CD4-positive, alpha-beta T cell treated with Interleukin-12 subunit alpha and Interleukin-12 subunit beta, for 1 hour (primary cell): Measurements from ENCODE around the gene SMARCAL1.

Experiments used
- DNase-seq: peaks from one replicate; pipeline ENCODE4 v3.0.0-alpha.2; 2020

Gene SMARCAL1

DNA sequence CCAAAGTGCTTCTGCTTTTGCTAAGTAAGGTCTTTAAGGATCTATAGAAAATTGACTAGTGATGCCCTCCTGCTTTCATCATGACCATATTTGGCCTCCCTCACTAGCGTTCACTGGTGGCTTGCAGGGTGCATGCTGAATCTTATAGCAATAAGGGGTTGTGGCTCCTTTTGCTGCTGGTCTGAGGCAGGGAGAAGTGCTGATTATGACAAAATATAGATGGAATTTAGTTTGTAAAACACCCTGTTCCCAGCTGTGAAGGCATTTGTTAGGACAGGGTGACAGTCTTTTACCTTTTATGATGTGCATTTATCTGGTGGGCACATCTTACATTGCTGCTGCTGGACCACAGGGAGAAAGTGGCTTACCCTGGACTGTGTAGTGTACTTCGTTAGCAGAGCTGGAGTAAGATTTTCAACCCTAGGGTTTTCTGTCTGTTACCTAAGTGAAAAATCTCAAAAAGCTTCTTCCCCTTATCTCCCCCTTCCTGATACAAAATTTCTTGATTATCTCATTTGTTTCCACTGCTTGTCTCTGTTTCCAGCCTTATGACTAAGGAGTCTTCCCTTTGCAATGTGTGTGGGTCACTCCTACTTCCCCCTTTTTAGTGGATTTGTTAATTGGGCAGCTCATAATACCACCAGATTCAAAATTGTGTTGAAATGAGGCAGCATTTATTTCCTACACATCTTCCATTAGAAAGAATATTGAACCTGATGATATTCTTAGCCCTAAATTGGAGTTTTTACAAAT is 65.2 kb downstream of the SMARCAL1 start:
- no peak for DNase-seq

DNA sequence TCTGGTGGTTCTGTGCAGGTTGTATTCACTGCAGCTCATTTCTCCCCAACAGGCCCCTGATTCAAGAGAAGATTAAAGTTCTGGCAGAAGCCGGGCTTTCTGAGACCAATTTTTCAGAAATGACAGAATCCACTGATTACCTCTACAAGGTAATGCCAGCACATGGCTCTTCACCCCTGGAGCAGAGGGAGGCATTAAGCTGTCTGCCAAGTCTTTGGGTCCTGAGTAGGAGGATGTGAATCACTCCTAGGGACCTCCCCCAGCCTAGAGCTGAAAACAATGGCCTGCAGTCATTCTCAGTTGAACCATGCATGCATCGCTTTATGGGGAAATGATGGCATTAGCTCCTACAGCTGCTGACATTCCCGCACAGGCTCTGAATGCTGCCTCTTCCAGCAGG is 65.9 kb downstream of the SMARCAL1 start:
- DNase-seq = no peak

DNA sequence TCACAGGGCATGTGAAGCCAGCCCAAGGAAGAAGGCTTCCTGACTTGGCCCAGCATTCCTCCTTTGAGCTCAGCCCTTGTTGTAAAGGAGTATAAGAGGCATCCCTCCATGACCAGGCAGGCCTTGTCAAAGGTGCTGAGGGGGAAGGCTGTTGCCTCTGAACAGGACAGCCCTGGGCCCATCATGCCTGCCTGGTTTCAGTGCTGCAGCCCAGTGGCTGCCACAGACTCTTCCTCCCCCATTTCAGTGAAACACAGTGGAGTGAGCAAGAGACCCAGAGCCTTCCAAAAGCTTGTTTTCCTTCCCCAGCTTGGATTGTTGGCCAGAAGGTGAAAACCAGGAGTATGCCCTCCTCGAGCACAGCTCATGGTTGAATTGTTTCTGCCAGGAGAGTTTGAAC is 66.5 kb downstream of the SMARCAL1 start:
- no peak for DNase-seq

DNA sequence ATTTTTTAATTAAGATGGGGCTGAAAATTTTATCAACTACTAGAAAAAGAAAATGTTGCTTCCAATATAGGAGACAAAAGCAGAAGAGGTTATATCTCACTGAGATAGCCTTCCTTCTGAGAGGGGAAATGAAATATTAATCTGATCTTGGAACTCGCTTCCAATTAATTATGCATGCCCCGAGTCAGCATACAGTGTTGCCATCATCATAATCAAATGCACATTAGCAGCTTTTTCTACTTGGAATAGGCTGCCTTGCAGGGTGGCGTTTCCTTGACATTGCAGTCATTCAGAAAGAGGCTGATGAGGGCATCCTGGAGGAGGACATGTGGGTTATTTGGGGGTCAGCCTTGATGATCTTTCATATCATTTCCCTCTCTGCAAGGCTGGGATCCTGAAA is 67.9 kb downstream of the SMARCAL1 start:
- DNase-seq = no peak

DNA sequence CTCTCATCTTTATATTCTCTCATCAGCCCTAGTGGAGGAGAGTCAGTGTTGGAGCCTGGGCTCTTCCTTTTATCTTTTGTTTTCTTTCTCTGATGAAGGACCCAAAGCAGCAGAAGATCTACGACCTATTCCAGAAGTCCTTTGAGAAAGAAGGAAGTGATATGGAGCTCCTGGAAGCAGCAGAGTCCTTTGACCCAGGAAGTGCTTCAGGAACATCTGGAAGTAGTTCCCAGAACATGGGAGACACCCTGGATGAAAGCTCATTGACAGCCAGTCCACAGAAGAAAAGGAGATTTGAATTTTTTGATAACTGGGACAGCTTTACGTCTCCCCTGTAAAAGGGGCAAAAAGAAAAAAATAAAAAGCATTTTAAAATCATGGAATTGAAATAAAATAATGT is 70.4 kb downstream of the SMARCAL1 start:
- DNase-seq = no peak

DNA sequence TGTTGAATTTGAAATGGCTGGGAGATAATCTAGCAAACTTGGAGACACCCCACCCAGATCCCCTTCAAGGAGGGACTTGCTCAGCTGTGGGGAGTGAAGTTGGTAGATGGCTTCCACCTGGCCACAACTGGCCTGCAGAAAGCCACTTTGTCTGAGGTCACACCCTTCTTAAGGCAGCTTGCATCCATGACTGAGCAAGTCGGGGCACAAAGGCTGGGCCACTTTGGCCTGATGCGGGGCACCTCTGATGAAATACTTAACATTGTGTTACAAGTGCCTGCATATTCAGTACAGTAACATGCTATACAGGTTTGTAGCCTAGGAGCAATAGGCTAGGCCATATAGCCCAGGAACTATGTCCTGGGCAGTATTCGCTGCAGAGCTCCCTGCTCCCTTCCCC is 73.0 kb downstream of the SMARCAL1 start:
- DNase-seq = no peak

DNA sequence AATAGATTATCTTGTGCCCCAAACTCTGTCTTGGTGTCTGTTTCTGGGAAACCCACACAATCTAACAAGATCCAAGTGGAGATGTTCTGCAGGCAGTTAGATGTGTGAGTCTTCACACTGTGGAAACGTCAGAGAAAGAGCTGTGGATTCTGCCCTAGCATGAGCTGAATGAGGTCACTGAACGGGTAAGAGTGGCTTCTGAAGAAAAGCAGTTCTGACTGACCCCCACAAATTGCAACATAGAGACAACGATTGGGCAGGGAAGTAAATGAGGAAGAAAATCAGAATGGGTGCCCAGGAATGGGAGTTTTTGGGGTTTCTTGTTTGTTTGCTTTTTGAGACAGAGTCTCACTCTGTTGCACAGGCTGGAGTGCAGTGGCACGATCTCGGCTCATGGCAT is 73.5 kb downstream of the SMARCAL1 start:
- no peak for DNase-seq

DNA sequence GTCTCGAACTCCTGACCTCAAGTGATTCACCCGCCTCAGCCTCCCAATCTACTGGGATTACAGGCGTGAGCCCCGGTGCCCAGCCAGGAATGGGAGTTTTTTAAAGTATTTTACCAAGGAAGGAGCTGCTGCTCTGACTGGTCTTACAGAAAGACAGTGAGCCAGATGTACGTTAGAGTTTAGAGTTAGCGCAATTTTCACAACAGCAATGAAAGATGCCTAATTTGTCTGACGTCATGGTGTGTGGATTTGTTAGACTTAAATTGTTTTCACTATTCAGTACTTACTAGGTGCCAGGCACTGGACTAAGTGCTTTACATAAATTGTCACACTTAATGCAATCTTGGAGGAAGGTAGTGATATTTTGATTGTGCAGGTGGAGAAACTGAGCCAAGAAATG is 74.0 kb downstream of the SMARCAL1 start:
- no peak for DNase-seq

DNA sequence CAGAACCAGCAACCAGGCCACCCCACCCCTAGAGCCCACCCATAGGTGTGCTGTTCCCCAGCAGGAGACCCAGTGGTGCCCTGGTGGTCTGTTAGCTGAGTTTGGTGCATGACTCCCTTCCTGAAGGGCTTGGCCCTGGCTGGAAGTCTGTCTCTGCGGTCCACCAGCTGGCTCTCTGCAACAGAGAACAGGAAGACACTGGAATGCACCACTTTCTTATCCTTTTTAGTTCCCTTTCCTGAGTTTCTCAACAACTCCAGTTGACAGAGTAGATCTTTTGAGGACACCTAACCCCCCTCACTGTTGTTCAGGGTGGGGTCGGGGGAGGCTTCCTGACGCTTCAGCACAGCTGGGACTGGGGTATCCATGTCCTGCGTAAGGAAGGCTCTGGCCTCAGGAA is 74.4 kb downstream of the SMARCAL1 start:
- DNase-seq = no peak

DNA sequence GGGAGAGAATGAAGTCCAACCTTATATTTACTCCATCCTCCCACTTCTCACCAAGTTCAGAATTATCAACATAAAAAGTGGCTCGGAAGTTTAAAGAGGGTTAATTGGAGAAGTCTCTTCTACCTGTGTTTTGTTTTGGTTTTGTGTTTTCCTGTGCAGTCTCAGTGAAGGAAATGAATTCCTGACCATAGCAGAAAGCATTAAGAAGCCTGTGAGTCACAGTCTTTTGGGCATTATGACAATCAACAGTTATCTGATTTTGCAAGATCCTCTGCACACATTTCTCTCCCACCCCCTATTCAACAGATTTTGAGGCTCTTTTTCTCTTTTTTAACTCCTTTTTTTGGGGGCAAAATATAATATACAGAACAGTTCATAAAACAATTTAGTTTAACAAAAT is 77.8 kb downstream of the SMARCAL1 start:
- DNase-seq = no peak

DNA sequence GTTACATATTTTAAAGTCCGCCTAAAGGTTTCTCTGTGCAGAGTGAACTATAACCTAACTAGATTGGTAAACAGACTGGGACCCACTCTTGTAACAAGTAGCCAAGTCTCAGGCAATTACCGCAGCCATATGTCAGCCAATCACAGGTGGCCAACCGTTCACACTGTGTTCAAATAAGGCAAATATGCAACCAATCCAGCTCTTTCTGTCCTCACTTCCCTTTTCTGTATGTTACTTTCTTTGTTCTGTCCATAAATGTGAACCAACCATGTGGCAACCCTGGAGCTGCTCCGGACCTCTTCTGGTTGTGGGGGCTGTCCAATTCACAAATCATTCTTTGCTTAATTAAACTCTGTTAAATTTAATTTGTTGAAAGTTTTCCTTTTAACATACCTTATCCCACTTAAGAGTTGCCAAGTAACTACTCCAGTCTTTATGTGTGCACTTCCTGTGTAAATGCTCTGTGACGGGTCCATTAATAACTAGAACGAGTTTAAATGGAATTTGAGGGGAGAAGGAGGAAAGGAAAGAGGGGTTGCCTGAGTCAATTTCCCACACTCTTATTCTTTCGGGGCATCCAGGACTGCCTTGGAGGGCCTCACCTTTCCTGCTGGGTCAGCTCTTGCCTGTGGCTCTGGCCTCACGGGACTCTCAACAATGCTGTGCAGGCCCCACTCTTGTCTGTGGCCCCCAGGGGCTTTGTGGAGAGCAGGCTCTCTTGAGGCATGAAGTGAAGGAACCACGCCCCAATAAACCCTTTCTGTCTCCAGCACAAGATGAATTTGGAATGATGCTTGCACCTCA is 79.7 kb downstream of the SMARCAL1 start:
- no peak for DNase-seq

DNA sequence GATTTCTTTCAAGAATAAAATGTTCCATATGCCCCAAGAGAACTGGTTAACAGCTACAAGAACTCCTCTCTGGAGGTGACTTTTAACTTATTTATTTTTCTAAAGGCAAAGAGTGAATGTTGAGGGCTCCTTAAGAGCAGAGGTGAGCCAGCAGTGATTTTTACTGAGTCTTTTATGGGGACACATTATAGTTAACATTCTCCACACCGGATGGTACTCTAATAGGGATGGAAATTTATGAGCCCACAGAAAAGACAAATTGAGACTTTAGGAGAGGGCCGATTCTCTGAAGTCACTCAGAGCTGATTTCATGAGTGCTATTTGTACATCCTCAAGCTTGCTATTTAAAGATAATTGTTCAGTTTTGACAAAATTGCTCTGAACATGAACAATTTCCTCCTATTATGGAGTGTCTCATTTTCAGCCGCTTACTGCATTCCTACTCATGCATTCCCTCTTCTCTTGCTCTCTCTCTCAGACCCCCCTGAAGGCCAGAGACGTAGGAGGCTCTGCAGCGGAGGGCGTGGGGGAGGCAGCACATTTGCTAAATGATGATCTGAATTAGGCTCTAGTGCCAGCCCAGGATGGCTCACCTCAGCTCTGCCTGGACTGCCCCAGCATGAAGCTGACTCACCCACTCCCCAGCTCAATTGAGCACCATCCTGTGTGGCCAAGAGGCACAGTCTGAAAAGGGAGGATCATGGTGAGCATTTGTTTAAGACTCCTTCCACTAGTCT is 80.5 kb downstream of the SMARCAL1 start:
- DNase-seq = no peak

DNA sequence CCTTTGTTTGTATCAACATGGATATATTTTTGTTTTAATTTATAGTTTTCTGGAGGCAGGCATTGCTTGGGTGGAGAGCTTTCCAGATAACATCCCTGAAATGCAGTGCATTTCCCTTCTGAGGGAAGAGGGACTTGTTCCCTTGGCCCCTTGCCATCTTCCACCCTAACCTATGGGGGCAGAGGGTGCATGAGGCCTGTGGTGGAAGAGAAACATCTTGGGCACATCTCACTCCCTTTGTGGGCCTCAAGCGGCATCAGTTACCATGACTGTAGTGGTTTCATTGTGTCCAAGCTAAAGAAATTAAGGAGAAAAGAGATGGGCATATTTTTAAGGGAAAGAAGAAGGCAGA is 81.0 kb downstream of the SMARCAL1 start:
- DNase-seq = no peak

DNA sequence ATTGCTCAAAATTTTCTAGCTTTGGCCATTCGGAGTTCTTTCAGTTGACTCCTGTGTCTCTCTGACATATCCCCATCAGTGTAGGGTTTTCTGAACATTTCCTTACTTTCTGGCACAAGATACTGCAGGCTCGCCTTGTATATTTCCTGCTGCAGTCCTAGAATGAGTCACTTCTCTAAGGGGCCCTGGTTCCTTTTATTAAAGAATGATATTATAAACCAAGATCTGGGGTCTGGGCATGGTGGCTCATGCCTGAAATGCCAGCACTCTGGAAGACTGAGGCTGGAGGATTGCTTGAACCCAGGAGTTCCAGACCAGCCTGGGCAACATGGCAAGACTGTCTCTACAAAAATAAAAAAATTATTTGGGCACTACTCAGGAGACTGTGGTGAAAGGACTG is 83.4 kb downstream of the SMARCAL1 start:
- no peak for DNase-seq

DNA sequence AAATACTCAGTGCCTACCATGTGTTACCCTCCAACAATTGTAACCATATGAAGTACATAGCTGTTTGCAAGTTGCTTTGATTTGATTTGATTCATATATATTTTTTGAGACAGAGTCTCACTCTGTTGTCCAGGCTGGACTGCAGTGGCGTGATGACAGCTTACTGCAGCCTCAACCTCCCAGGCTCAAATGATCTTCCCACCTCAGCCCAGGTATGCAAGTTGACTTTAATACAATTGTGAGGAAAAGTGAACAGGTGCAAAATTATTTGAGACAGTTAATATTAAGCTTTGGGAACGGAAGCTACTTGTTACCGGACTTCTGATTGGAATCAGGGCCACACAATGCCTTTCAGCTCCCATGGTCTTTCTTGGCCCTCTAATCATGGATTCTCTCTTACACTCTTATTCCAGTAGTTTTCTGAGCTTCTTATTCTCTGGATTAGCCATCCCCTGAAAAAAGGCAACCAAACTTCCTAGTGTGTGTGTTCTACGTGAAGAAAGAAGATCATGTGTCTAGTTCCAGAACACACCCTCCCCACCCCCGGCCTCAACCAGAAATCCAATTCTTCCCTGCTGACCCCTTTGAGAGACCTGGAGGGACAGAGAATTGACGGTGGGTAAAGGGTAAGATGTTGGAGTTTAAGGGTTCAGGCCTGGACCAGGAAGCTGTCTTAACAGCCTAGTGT is 85.2 kb downstream of the SMARCAL1 start:
- DNase-seq = no peak

DNA sequence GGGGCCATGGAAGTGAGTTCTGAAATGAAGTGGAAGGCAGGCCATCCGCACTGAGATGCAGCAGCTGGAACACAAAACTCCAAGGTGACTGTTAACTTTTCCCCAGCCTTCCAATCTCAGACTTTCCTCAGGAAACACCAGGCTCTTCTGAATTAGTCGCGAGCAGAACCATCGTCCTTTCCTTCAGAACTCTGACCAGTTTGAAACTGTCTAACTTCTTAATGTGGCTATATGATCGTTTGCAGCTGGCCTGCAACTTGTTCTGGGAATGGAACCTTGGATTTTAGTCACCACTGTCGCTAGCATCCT is 85.7 kb downstream of the SMARCAL1 start:
- DNase-seq = no peak

DNA sequence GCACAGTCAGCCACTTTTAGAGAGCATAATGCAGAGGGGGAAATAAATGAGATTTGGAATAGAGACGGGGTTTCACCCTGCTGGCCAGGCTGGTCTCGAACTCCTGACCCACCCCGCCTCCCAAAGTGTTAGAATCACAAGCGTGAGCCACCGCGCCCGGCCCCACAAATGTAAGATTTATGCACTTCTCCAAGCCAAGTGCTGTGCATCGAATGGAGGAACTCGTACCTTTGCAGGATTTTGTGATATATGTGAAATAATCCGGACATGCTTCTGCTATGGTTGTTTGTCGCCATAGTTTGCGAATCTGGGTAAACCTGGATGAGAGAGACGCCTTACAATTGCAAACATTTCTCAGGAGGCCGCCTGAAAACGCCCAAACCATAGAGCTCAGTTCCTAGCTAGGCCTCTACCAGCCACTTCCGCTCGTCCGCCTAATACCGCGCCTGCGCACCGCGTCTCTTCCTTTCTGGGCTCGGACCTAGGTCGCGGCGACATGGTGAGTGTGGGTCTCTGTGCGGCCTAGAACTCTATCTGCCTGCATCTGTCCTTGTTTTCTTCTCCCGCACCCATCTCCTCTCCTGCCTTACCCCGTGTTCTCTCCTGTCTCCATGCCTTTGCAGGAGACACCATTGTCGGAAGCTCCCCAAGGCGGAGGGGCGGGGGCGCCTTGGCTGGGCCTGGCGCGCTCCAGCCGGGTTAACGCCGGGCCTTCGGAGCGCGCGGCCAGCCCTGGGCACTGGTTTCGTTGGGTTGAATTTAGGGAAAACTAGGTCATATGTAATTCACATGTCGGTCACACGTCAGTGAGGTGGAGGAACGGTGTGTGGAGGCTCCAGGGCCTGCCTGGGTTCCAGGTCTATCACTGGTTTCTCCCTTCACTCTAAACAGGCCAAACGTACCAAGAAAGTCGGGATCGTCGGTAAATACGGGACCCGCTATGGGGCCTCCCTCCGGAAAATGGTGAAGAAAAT is 86.4 kb downstream of the SMARCAL1 start, which contains the start of gene RPL37A:
Gene RPL37A (plus strand): TSS at position 466 of the 974 bp plus-strand sequence. CDS start 31 bp downstream, at position 497.
- DNase-seq = peak; percentile 92

DNA sequence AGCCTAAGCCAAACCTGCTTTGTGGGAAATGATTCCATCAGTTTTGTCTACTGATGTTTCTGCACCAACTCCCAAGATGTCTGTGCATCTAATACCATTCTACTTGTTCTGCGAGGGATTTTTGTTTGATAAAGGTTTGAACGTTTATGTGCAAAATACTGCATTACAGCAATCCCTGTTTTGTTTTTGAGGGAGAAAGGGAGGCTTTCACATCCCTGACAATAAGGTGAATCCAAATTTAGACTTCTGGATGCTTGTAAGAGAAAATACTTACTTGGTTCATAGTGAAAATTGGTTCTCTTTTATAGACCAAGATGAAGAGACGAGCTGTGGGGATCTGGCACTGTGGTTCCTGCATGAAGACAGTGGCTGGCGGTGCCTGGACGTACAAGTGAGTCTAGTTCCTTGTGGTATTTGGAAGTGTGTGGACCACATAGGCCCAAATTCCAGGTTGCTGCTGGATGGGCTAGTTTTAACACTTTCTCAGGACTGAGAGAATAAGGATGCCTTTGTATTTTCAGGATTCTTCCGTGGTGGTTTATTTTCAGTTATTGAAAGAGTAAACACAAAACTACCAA is 87.4 kb downstream of the SMARCAL1 start:
- no peak for DNase-seq

DNA sequence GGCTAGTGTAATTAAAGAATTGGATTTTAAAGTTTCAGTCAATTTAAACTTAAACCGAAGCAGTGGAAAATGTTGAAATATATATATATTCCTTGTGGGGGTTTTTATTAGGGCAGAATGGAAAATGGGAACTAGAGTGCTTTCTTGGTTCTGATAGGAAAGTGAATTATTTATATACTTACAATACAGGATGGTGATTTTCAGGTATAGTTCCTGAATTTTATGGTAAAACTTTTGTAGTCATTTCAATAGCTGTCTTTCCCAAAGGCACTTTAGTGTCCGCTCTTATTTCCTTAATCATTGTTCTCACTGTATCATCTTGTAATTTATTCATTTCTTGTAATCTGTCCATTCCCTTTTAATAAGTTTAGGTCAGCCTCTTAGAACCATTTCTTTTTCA is 88.3 kb downstream of the SMARCAL1 start:
- DNase-seq = no peak

DNA sequence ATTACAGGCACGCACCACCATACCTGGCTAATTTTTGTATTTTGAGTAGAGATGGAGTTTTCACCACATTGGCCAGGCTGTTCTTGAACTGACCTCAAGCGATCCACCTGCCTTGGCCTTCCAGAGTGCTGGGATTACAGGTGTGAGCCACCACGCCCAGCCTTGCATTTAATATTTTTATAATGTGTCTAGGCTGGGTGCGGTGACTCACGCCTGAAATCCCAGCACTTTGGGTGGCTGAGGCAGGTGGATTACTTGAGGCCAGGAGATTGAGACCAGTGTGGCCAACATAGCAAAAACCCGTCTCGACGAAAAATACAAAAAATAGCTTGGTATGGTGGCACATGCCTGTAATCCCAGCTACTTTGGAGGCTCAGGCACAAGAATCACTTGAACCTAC is 89.6 kb downstream of the SMARCAL1 start:
- no peak for DNase-seq

DNA sequence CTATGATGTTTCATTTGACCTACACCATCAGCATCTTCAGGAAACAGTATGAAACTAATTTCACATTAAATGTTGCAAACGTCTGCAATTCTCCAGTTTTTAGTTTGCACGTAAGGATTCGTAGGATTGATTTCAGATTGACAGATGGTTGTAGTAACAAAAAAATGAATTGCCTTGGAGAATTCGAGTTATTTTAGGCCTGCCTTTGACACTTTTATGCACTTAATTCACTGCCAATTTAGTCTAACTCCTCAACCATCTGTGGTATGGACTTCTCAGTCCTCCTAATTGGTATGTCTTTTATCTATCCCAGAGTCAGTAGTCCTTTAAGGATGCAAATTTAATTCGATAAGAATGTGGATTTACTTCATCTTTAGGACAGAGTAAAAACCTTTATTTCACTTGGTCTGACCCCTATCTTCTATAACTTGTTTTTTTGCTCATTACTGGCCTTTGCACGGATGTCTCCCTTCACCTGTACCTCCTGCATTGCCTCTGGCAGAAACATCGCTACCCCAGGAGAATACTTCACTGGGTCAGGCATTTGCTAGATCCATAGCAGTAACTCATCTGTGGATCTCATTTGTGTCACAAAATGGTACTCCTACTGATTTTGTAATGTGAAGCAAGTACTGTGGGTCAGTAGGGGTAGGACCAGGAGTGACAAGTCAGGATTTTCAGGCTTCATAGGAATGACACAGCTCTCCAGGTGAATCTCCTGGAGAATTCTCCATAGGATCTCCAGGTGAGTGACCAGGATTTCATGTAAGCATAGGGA is 90.3 kb downstream of the SMARCAL1 start:
- no peak for DNase-seq
